Mesenchymal stem cell (in vitro differentiated cells and primary cell): Measurements from ENCODE around the gene GRID2.

Experiments
- DNase-seq: peaks from one replicate; pipeline ENCODE4 v3.0.0-alpha.2; 2013
- H2AFZ ChIP-seq: one replicate; pipeline ENCODE4 v1.6.1; 2013; ENCODE audit warnings: low read depth, mild to moderate bottlenecking, control low read depth, inconsistent platforms, low read length, moderate library complexity
- H2AK5ac ChIP-seq: 2 replicates; pipeline ENCODE4 v1.6.1; 2013; ENCODE audit warnings: low read length, moderate library complexity, mild to moderate bottlenecking, inconsistent platforms; ENCODE audit not compliant: severe bottlenecking
- H2BK120ac ChIP-seq: one replicate; pipeline ENCODE4 v1.6.1; 2013; ENCODE audit warnings: low read depth, mild to moderate bottlenecking, inconsistent platforms, low read length, moderate library complexity
- H2BK12ac ChIP-seq, 2 experiments: one replicate each; pipeline ENCODE4 v1.6.1; 2013; ENCODE audit warnings: inconsistent platforms in 2 of 2, low read length in 2 of 2, mild to moderate bottlenecking in 2 of 2, moderate library complexity in 2 of 2, control low read depth in 1 of 2
- H2BK15ac ChIP-seq: one replicate; pipeline ENCODE4 v1.6.1; 2013; ENCODE audit warnings: mild to moderate bottlenecking, low read depth, inconsistent platforms; ENCODE audit not compliant: poor library complexity, severe bottlenecking
- H2BK5ac ChIP-seq: 2 replicates; pipeline ENCODE4 v1.6.1; 2013; ENCODE audit warnings: low read depth, mild to moderate bottlenecking, low read length, control low read depth, inconsistent platforms; ENCODE audit not compliant: poor library complexity, severe bottlenecking
- H3K14ac ChIP-seq, 2 experiments: one replicate each; pipeline ENCODE4 v1.6.1; 2013; ENCODE audit warnings: inconsistent platforms in 2 of 2, low read length in 2 of 2, control low read depth in 1 of 2, mild to moderate bottlenecking in 1 of 2, moderate library complexity in 1 of 2
- H3K18ac ChIP-seq, 2 experiments: one replicate each; pipeline ENCODE4 v1.6.1; 2013; ENCODE audit warnings: inconsistent platforms in 2 of 2, low read length in 2 of 2, control low read depth in 1 of 2, low read depth in 1 of 2, mild to moderate bottlenecking in 1 of 2
- H3K23ac ChIP-seq, 2 experiments: one replicate each; pipeline ENCODE4 v1.6.1; 2013; ENCODE audit warnings: inconsistent platforms in 2 of 2, low read length in 2 of 2, mild to moderate bottlenecking in 2 of 2, moderate library complexity in 2 of 2, control low read depth in 1 of 2
- H3K27ac ChIP-seq: 2 replicates; pipeline ENCODE4 v1.5.1; 2013; ENCODE audit warnings: mild to moderate bottlenecking, moderate library complexity, low read length, control low read depth, inconsistent platforms; ENCODE audit not compliant: poor library complexity, severe bottlenecking
- H3K27me3 ChIP-seq, 2 experiments: 2 replicates each; pipeline versions ENCODE4 v1.6.1 to v1.7.0; 2013; ENCODE audit warnings: low read length in 2 of 2, mild to moderate bottlenecking in 2 of 2, moderate library complexity in 2 of 2, control low read depth in 1 of 2, inconsistent platforms in 1 of 2; ENCODE audit not compliant: control insufficient read depth in 1 of 2, insufficient read depth in 1 of 2
- H3K36me3 ChIP-seq, 2 experiments: 2 replicates each; pipeline versions ENCODE4 v1.6.1 to v1.7.0; 2013; ENCODE audit warnings: low read length in 2 of 2, control low read depth in 1 of 2, inconsistent platforms in 1 of 2, low read depth in 1 of 2, mild to moderate bottlenecking in 1 of 2; ENCODE audit not compliant: insufficient read depth in 2 of 2, control insufficient read depth in 1 of 2
- H3K4ac ChIP-seq, 2 experiments: one replicate each; pipeline ENCODE4 v1.6.1; 2013; ENCODE audit warnings: inconsistent platforms in 2 of 2, low read length in 2 of 2, mild to moderate bottlenecking in 2 of 2, moderate library complexity in 2 of 2, control low read depth in 1 of 2, low read depth in 1 of 2
- H3K4me1 ChIP-seq: 2 replicates; pipeline ENCODE4 v1.6.1; 2013; ENCODE audit warnings: low read depth, low read length, control low read depth; ENCODE audit not compliant: control insufficient read depth, insufficient read depth
- H3K4me2 ChIP-seq: 2 replicates; pipeline ENCODE4 v1.6.1; 2013; ENCODE audit warnings: low read length, mild to moderate bottlenecking, inconsistent platforms; ENCODE audit not compliant: poor library complexity, severe bottlenecking
- H3K4me3 ChIP-seq, 2 experiments: 2 replicates each; pipeline versions ENCODE4 v1.5.1 to v1.7.0; 2013; ENCODE audit warnings: low read length in 2 of 2, mild to moderate bottlenecking in 2 of 2, control low read depth in 1 of 2, low read depth in 1 of 2; ENCODE audit not compliant: insufficient read depth in 1 of 2
- H3K79me1 ChIP-seq: replicated peaks from 2 replicates; pipeline ENCODE4 v1.6.1; 2013; ENCODE audit warnings: mild to moderate bottlenecking, control low read depth, low read length, inconsistent platforms; ENCODE audit not compliant: poor library complexity, severe bottlenecking
- H3K9ac ChIP-seq: 2 replicates; pipeline ENCODE4 v1.7.0; 2013; ENCODE audit warnings: mild to moderate bottlenecking, low read length, moderate library complexity
- H3K9me3 ChIP-seq: 2 replicates; pipeline ENCODE4 v1.7.0; 2013; ENCODE audit warnings: mild to moderate bottlenecking, low read length; ENCODE audit not compliant: control insufficient read depth
- H4K8ac ChIP-seq: one replicate; pipeline ENCODE4 v1.6.1; 2013; ENCODE audit warnings: inconsistent platforms, mild to moderate bottlenecking, low read length, moderate library complexity
- H4K91ac ChIP-seq: one replicate; pipeline ENCODE4 v1.6.1; 2013; ENCODE audit warnings: mild to moderate bottlenecking, low read length, inconsistent platforms
- WGBS: methylation state at CpG from one replicate; pipeline ENCODE4 v1.1.7; 2013; ENCODE audit warnings: mixed read lengths; 5-methylcytosine and 5-hydroxymethylcytosine counted together

The GRID2 gene

GRCh38 chr4:92334716-92335350, 31.1 kb downstream of the GRID2 start:
- Histone ChIP-seq H3K14ac (no peak overlapping the region), H2AK5ac (no peak overlapping the region), H3K4me3 (no peak overlapping the region), H3K9me3 (no peaks in the 10 kb centered on the region), H4K8ac (no peak overlapping the region), H3K4me2 (no peak overlapping the region), H4K91ac (no peak overlapping the region), H3K18ac (no peak overlapping the region), H2BK5ac (no peak overlapping the region), H3K27ac (no peak overlapping the region), H2BK120ac (no peak overlapping the region), H3K27me3 (no peaks in the 10 kb centered on the region), H2BK15ac (no peak overlapping the region), H3K23ac (no peak overlapping the region), H3K4me1 (no peaks in the 10 kb centered on the region), H2BK12ac (no peak overlapping the region), H3K4ac (no peak overlapping the region), H3K79me1 (no peaks in the 10 kb centered on the region), H3K9ac (no peak overlapping the region), H3K36me3 (no peaks in the 10 kb centered on the region), H2AFZ (no peak overlapping the region)
- no peak for DNase-seq
- no CpG with 5 or more reads among the region's 1 CpG for WGBS

GRCh38 chr4:92339676-92340075, 35.9 kb downstream of the GRID2 start:
- Histone ChIP-seq H2BK15ac (no peak overlapping the region), H3K4me3 (no peak overlapping the region), H3K14ac (no peak overlapping the region), H3K9ac (no peak overlapping the region), H2AK5ac (no peak overlapping the region), H3K23ac (no peak overlapping the region), H2AFZ (no peak overlapping the region), H3K36me3 (no peaks in the 10 kb centered on the region), H3K27me3 (no peaks in the 10 kb centered on the region), H4K91ac (no peak overlapping the region), H4K8ac (no peak overlapping the region), H3K9me3 (no peaks in the 10 kb centered on the region), H2BK5ac (no peak overlapping the region), H3K18ac (no peak overlapping the region), H3K27ac (no peak overlapping the region), H2BK120ac (no peak overlapping the region), H2BK12ac (no peak overlapping the region), H3K79me1 (no peaks in the 10 kb centered on the region), H3K4me1 (no peaks in the 10 kb centered on the region), H3K4me2 (no peak overlapping the region), H3K4ac (no peak overlapping the region)
- no peak for DNase-seq
- WGBS = 71% methylated on average over 3 of the region's 4 CpGs

GRCh38 chr4:92344216-92344615, 40.5 kb downstream of the GRID2 start:
- H3K4me3 ChIP-seq = no peak overlapping the region
- H2AFZ ChIP-seq = no peak overlapping the region
- H3K27me3 ChIP-seq = no peaks in the 10 kb centered on the region
- H2BK120ac ChIP-seq = no peak overlapping the region
- H3K4me2 ChIP-seq = no peak overlapping the region
- no peak overlapping the region for H3K23ac ChIP-seq
- H2BK15ac ChIP-seq = no peak overlapping the region
- H3K14ac ChIP-seq = no peak overlapping the region
- no peak overlapping the region for H4K8ac ChIP-seq
- no peak overlapping the region for H2BK5ac ChIP-seq
- H3K9ac ChIP-seq = no peak overlapping the region
- no peak overlapping the region for H3K18ac ChIP-seq
- no peak overlapping the region for H2AK5ac ChIP-seq
- no peaks in the 10 kb centered on the region for H3K4me1 ChIP-seq
- 81% methylated on average over 3 of the region's 3 CpGs for whole genome bisulfite sequencing
- no peaks in the 10 kb centered on the region for H3K9me3 ChIP-seq
- no peak overlapping the region for H3K27ac ChIP-seq
- no peaks in the 10 kb centered on the region for H3K36me3 ChIP-seq
- no peak overlapping the region for H3K4ac ChIP-seq
- no peak overlapping the region for H4K91ac ChIP-seq
- DNase-seq = no peak
- no peaks in the 10 kb centered on the region for H3K79me1 ChIP-seq
- H2BK12ac ChIP-seq = no peak overlapping the region

GRCh38 chr4:92346289-92346688, 42.5 kb downstream of the GRID2 start:
- H3K14ac ChIP-seq = no peak overlapping the region
- 100% methylated on average over 2 of the region's 3 CpGs for WGBS
- H2BK5ac ChIP-seq = no peak overlapping the region
- H3K36me3 ChIP-seq = no peaks in the 10 kb centered on the region
- H3K23ac ChIP-seq = no peak overlapping the region
- no peak overlapping the region for H2BK15ac ChIP-seq
- no peak overlapping the region for H2BK120ac ChIP-seq
- no peak overlapping the region for H3K4me3 ChIP-seq
- peak overlapping the region; percentile 17 for H4K8ac ChIP-seq
- H3K4me2 ChIP-seq = no peak overlapping the region
- no peak overlapping the region for H3K27ac ChIP-seq
- H2AFZ ChIP-seq = no peak overlapping the region
- no peak overlapping the region for H4K91ac ChIP-seq
- H2AK5ac ChIP-seq = no peak overlapping the region
- H3K27me3 ChIP-seq = no peaks in the 10 kb centered on the region
- H3K4ac ChIP-seq = no peak overlapping the region
- H3K9me3 ChIP-seq = no peaks in the 10 kb centered on the region
- no peak for DNase-seq
- H3K4me1 ChIP-seq = no peaks in the 10 kb centered on the region
- no peak overlapping the region for H2BK12ac ChIP-seq
- H3K79me1 ChIP-seq = no peaks in the 10 kb centered on the region
- H3K9ac ChIP-seq = no peak overlapping the region
- H3K18ac ChIP-seq = no peak overlapping the region
